WI38 (cell line): Measurements from ENCODE around the gene MCC.

ENCODE experiments used
- H3K4me3 ChIP-seq: 2 replicates; pipeline ENCODE4 v1.5.1; 2011; ENCODE audit warnings: low read depth, mild to moderate bottlenecking, control low read depth, low read length
- TF ChIP-seq, protein P1 (sequence below): IDR thresholded peaks from 2 replicates; pipeline ENCODE4 v1.5.1; 2012; ENCODE audit warnings: low read depth, mild to moderate bottlenecking, control low read depth, low read length

Gene MCC

GRCh38 chr5:113447498-113448050 is 40.7 kb downstream of the MCC start:
- TF ChIP-seq, protein P1, sequence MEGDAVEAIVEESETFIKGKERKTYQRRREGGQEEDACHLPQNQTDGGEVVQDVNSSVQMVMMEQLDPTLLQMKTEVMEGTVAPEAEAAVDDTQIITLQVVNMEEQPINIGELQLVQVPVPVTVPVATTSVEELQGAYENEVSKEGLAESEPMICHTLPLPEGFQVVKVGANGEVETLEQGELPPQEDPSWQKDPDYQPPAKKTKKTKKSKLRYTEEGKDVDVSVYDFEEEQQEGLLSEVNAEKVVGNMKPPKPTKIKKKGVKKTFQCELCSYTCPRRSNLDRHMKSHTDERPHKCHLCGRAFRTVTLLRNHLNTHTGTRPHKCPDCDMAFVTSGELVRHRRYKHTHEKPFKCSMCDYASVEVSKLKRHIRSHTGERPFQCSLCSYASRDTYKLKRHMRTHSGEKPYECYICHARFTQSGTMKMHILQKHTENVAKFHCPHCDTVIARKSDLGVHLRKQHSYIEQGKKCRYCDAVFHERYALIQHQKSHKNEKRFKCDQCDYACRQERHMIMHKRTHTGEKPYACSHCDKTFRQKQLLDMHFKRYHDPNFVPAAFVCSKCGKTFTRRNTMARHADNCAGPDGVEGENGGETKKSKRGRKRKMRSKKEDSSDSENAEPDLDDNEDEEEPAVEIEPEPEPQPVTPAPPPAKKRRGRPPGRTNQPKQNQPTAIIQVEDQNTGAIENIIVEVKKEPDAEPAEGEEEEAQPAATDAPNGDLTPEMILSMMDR, result no peak
- no peak overlapping the region for H3K4me3 ChIP-seq

GRCh38 chr5:113446358-113446927 is 41.8 kb downstream of the MCC start:
- TF ChIP-seq, protein P1, result no peak
- no peak overlapping the region for H3K4me3 ChIP-seq

DNA sequence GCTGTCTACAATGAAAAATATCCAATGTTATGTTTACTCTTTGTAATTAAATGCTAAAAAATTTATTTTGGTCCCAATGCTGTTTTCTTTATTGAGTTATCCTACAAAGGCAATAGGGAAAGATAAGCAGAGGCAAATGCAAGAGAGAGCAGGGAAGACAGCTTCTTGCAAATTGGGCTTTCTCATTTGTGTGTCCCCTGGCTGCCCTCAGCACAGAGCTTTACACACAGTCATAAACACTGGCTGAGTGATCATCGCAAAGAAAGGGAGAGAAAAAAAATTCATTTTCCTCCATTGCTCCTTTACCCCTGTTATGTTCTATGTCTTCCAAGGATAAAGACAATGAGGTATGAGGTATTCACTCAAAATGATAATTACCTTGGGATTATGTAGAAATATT is 51.1 kb downstream of the MCC start:
- TF ChIP-seq, protein P1, result no peak
- H3K4me3 ChIP-seq, result no peak overlapping the region

DNA sequence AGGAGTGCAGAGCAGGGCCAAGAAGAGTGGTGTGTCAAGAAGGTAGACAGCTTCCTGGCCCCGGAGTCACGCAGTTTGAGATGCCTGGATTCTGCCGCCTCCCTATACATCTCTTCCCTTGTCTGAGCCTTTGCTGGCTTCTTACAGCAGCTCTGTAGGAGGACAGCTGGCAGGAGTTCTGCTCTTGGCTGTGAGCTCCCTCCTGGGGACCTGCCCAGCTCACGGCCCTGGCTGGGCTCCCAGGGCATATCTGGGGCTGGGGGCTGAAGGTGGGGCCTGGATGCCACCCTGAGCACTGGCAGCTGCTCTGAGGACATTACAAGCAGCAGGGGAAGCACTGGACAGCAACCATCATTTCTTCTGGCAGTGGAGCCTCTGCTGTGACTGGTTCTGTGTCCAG is 52.7 kb downstream of the MCC start:
- TF ChIP-seq, protein P1, result no peak
- H3K4me3 ChIP-seq, result no peak overlapping the region

- TF ChIP-seq, protein P1, result no peak
- H3K4me3 ChIP-seq, result no peak within 1 kb of the TSS
Measured at GRCh38 chr5:113434889-113435288, 53.4 kb downstream of the MCC start, which contains the start of gene TSSK1B. Gene TSSK1B (minus strand): TSS chr5:113434989. CDS start chr5:113434839, 150 bp downstream.

DNA sequence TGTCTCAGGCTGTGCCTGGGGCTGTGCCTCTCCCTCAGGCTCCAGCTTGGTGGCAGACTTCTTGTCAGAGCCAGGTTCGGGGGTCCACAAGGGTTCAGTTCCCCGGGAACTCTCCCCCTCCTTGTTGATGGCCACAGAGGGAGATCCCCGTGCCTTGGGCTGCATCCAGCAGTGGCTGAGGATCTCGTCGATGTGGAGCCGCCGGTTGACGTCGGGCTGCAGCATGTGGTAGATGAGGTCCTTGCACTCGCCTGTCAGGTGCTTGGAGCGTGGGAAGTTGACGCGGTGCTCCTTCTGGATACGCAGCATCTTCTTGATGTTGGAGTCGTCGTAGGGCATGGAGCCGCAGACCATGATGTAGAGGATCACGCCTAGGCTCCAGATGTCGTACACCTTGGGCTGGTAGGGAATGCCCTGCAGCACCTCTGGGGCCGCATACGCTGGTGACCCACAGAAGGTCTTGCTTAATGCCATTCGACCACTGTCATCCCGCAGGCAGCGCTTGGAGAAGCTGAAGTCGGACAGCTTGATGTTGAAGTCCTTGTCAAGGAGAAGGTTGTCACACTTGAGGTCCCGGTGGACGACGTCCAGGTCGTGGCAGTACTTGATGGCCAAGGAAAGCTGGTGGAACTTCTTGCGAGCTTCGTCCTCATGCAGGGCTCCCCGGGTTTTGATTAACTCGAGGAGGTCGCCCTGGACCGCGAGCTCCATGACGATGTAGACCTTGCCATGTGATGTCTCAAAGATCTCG is 54.2 kb downstream of the MCC start:
- TF ChIP-seq, protein P1, result no peak
- no peak overlapping the region for H3K4me3 ChIP-seq

DNA sequence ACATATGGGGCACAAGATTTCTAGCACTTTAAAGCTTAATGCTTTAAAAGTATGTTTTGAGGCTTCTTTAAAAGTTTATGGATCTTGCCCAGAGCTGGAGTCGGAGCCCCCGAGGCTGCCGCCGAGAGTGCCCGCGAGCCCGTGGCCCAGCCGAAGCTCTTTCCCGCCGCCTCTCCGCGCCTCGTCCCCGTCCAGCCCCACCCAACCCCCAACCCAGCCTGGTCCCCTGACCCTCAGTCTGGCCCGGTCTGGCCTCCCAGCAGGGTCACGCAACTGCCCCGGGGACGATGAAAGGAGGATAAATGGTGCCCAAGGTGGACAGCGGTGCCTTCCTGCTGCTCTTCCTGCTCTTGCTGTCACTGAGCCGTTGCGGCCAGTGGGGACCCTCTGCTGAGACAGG is 55.2 kb downstream of the MCC start:
- H3K4me3 ChIP-seq, result no peak overlapping the region
- TF ChIP-seq, protein P1, result no peak
